ENCODE measurements around the gene IL17F.

The IL17F gene

GRCh38 chr6:52195886-52196285, 48.4 kb downstream of the IL17F start:
- no peak for DNase-seq (ENCODE audit: low read depth in 4 of 4, low spot score in 1 of 4)

DNA sequence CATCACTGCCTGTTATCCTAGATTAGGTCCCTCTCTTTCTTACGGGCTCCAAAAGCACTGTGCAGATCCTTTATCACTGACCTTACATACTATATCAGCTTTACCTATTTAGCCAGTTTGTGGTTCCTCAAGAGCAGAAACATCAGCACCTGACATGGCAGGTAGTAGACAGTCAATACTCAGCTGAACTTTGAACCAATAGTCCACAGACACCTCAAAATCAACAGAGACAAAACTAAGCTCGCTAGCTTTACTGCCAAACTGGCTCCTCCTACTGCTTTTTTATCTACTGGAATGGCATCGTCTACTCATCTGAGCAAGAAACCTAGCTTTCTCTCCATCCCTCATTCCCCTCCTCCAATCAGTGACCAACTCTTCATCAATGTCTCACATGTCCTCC, 52.5 kb downstream of the IL17F start:
- no peak for DNase-seq (ENCODE audit: low read depth in 4 of 4, low spot score in 1 of 4)

DNA sequence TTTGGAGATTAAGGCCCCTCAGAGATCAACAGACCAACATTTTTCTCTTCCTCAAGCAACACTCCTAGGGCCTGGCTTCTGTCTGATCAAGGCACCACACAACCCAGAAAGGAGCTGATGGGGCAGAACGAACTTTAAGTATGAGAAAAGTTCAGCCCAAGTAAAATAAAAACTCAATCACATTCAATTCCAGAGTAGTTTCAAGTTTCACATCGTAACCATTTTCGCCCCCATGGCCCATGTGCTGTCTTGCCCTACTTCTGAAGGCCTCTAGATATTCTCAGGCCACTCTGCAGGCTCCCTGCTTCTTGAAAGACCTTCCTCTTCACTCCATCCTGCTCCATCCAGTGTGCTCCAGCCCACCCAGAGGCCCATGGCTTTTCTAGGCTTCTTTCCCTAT, 53.9 kb downstream of the IL17F start:
- no peak for DNase-seq (ENCODE audit: low read depth in 4 of 4, low spot score in 1 of 4)

- DNase-seq (ENCODE audit: low read depth in 4 of 4, low spot score in 1 of 4) = no peak
Measured at GRCh38 chr6:52189974-52190373, 54.3 kb downstream of the IL17F start.

GRCh38 chr6:52187098-52187497, 57.2 kb downstream of the IL17F start:
- no peak for DNase-seq (ENCODE audit: low read depth in 4 of 4, low spot score in 1 of 4)
